K562 (cell line): ENCODE measurements around the gene PCDH12. TPM values are rescaled to one million over a fixed set of nuclear protein-coding genes. Genes with fewer than 3 reads are reported as not detected.

ENCODE experiments used
- ATAC-seq: fragments of 200-7000 bp; cut with Tn5 transposase; 3 replicates; pipeline ENCODE4 v1.9.1; 2020; ENCODE audit warnings: moderate library complexity
- BruUV-seq: library from RNA; stranded (reverse); fragments of 400-500 nt; replicated peaks from 2 replicates; lab custom pipeline; 2021; lab: Mats Ljungman, UMichigan
- CTCF ChIA-PET: fragments of 300-600 bp; formaldehyde crosslinking; extraction: SDS; loops from one replicate; lab custom pipeline; 2021; ENCODE audit warnings: low intra/inter-chr PET ratio; lab: Yijun Ruan, JAX
- POLR2A ChIA-PET: fragments of 300-600, 350-650 bp; sonication (Branson Sonifier 250); formaldehyde crosslinking; extraction: SDS; loops from one replicate; lab custom pipeline; 2021; ENCODE audit warnings: antibody characterized with exemption, inconsistent platforms; lab: Yijun Ruan, JAX
- DNase-seq, 4 experiments: peaks; one replicate each; pipeline versions ENCODE4 v3.0.0 to v3.0.0-alpha.2; 2011 to 2018; ENCODE audit warnings: low spot score in 3 of 4, mixed read lengths in 3 of 4; ENCODE audit errors: extremely low read depth in 1 of 4
- FAIRE-seq: peaks from 2 replicates; lab custom pipeline; 2011; peaks lifted over from hg19 to GRCh38; lab: Jason Lieb, UNC
- H2AFZ ChIP-seq: 2 replicates; pipeline ENCODE4 v1.6.0; 2011; ENCODE audit warnings: low read depth, low read length, control low read depth, inconsistent platforms
- H3K27ac ChIP-seq: fragments of 200-600 bp; 3 replicates; pipeline ENCODE4 v1.8.0; 2011; ENCODE audit warnings: low read depth, mild to moderate bottlenecking, control low read depth, inconsistent platforms, low read length, moderate library complexity, mixed read lengths; ENCODE audit errors: extremely low read depth
- H3K27me3 ChIP-seq, 2 experiments: fragments of 300-600 bp in 1 of 2; 2 replicates in 1 of 2; 3 replicates in 1 of 2; pipeline versions ENCODE4 v1.6.0 to v1.8.0; 2011; ENCODE audit warnings: inconsistent platforms in 2 of 2, low read length in 2 of 2, mild to moderate bottlenecking in 1 of 2, mixed read lengths in 1 of 2, moderate library complexity in 1 of 2; ENCODE audit not compliant: control insufficient read depth in 2 of 2, insufficient read depth in 2 of 2
- H3K36me3 ChIP-seq: fragments of 300-600 bp; 3 replicates; pipeline ENCODE4 v1.8.0; 2011; ENCODE audit warnings: mild to moderate bottlenecking, low read length, inconsistent platforms; ENCODE audit not compliant: control insufficient read depth, insufficient read depth
- H3K4me1 ChIP-seq, 2 experiments: fragments of 200-600 bp in 1 of 2; replicated peaks in 1 of 2; 2 replicates in 1 of 2; 3 replicates in 1 of 2; pipeline versions ENCODE4 v1.5.1 to v1.8.0; 2011; ENCODE audit warnings: inconsistent platforms in 2 of 2, low read length in 2 of 2, mild to moderate bottlenecking in 1 of 2, mixed read lengths in 1 of 2, moderate library complexity in 1 of 2; ENCODE audit not compliant: control insufficient read depth in 2 of 2, insufficient read depth in 2 of 2
- H3K4me2 ChIP-seq: 2 replicates; pipeline ENCODE4 v1.6.1; 2011; ENCODE audit warnings: low read length, control low read depth, inconsistent platforms, mixed read lengths; ENCODE audit not compliant: insufficient read depth
- H3K4me3 ChIP-seq: fragments of 200-600 bp; sonication (generic), shearing (Covaris generic); 2 replicates; pipeline ENCODE4 v1.5.1; 2016; ENCODE audit warnings: control low read depth, inconsistent platforms
- H3K79me2 ChIP-seq: fragments of 200-600 bp; 3 replicates; pipeline ENCODE4 v1.8.0; 2011; ENCODE audit warnings: low read length, inconsistent platforms; ENCODE audit not compliant: control insufficient read depth, insufficient read depth
- H3K9ac ChIP-seq, 2 experiments: 2 replicates each; pipeline versions ENCODE4 v1.6.0 to v1.6.1; 2011; ENCODE audit warnings: low read depth in 2 of 2, low read length in 2 of 2, control low read depth in 1 of 2, inconsistent platforms in 1 of 2, mild to moderate bottlenecking in 1 of 2, mixed read lengths in 1 of 2; ENCODE audit not compliant: insufficient read depth in 1 of 2
- H3K9me1 ChIP-seq: one replicate; pipeline ENCODE4 v1.6.0; 2011; ENCODE audit warnings: inconsistent platforms, mild to moderate bottlenecking, low read length, moderate library complexity; ENCODE audit not compliant: control insufficient read depth, insufficient read depth
- H3K9me3 ChIP-seq: replicated peaks from 2 replicates; pipeline ENCODE4 v1.5.1; 2011; ENCODE audit warnings: low read depth, low read length, inconsistent platforms; ENCODE audit not compliant: control insufficient read depth, insufficient read depth
- H4K20me1 ChIP-seq: replicated peaks from 2 replicates; pipeline ENCODE4 v1.6.1; 2011; ENCODE audit warnings: low read length, inconsistent platforms, mixed read lengths; ENCODE audit not compliant: control insufficient read depth, insufficient read depth
- EZH2 ChIP-seq: IDR thresholded peaks from 2 replicates; pipeline ENCODE4 v1.6.1; 2012; ENCODE audit warnings: low read depth, mild to moderate bottlenecking, inconsistent platforms, low read length, borderline replicate concordance
- HMBOX1 ChIP-seq: sonication (generic); IDR thresholded peaks from 2 replicates; pipeline ENCODE4 v1.6.1; 2016
- SIX5 ChIP-seq, 2 experiments: IDR thresholded peaks; 2 replicates each; pipeline ENCODE4 v1.6.1; 2011; ENCODE audit warnings: low read length in 2 of 2, borderline replicate concordance in 1 of 2, low read depth in 1 of 2, mild to moderate bottlenecking in 1 of 2, moderate library complexity in 1 of 2; ENCODE audit not compliant: insufficient read depth in 1 of 2
- SREBF1 ChIP-seq: fragments of 150-350 bp; IDR thresholded peaks from 2 replicates; pipeline ENCODE4 v1.6.1; 2014; ENCODE audit warnings: antibody characterized with exemption, low read depth, low read length, borderline replicate concordance
- TBL1XR1 ChIP-seq, 2 experiments: IDR thresholded peaks; 2 replicates each; pipeline ENCODE4 v1.6.1; 2012; ENCODE audit warnings: improper control_type of control experiment in 2 of 2, low read length in 2 of 2, mild to moderate bottlenecking in 1 of 2
- WGBS: fragments of 100-300 bp; shearing (Covaris generic); methylation state at CpG from one replicate; pipeline ENCODE4 v1.1.6; 2016; ENCODE audit warnings: low coverage, mixed read lengths; ENCODE audit not compliant: insufficient coverage; ENCODE audit errors: missing lambda C conversion rate; 5-methylcytosine and 5-hydroxymethylcytosine counted together
- in situ Hi-C: fragments of 300-500 bp; cut with MboI; formaldehyde crosslinking; loops from 4 replicates; pipeline ENCODE4 v1.15.0; 2018; ENCODE audit warnings: inconsistent platforms, mixed read lengths
- intact Hi-C: fragments of 100-400 bp; cut with micrococcal nuclease; formaldehyde crosslinking; loops from 2 replicates; pipeline ENCODE4 v1.14.2; 2022
- polyA plus RNA-seq, 8 experiments: library from polyadenylated mRNA; depleted of rRNA in 4 of 8; stranded (reverse) in 5 of 8; unstranded in 3 of 8; fragments of >200 nt; fragmentation: Nextera tagmentation in 2 of 8; fragmentation: Illumina TruSeq in 1 of 8; extraction: Ambion mirVana in 2 of 8; extraction: Trizol in 1 of 8; gene quantifications; 2 replicates each; pipeline versions ENCODE4 v1.2.1 to v1.2.3, GENCODE V29; 2011 to 2014; ENCODE audit warnings: inconsistent platforms in 1 of 8, missing spikeins in 1 of 8
- total RNA-seq, 7 experiments: library from RNA; depleted of rRNA in 6 of 7; stranded (reverse); fragments of >200 nt in 6 of 7; fragmentation: Illumina TruSeq in 2 of 7; extraction: Trizol in 2 of 7; gene quantifications; 2 replicates each; pipeline versions ENCODE4 v1.2.1 to v1.2.3, GENCODE V29; 2011 to 2021; ENCODE audit warnings: low replicate concordance in 1 of 7
- TF ChIP-seq, protein P1 (sequence below), 3 experiments: IDR thresholded peaks in 2 of 3; conservative IDR thresholded peaks in 1 of 3; 2 replicates each; pipeline ENCODE4 v1.5.1; 2011 to 2012; ENCODE audit warnings: low read length in 3 of 3, mild to moderate bottlenecking in 3 of 3, control low read depth in 2 of 3, improper control_type of control experiment in 1 of 3, inconsistent platforms in 1 of 3, low read depth in 1 of 3, mixed read lengths in 1 of 3, moderate library complexity in 1 of 3; ENCODE audit not compliant: insufficient read depth in 2 of 3

PCDH12 gene
- total and polyA plus RNA-seq, 9 of the 15 experiments (the other 6 are each of a cell fraction or from before 2014, with no cell fraction given) = 0.01 to 0.04 (median 0.01) TPM; not detected in 4

GRCh38 chr5:141976176-141976575, 18.2 kb upstream of the PCDH12 start (continued):
- no peak for TF ChIP-seq SIX5 (IDR thresholded peaks at IDR 0.05; ENCODE audit: borderline replicate concordance in 1 of 2, insufficient read depth in 1 of 2, low read depth in 1 of 2, low read length in 2 of 2)
- TF ChIP-seq EZH2 = no peak
- TF ChIP-seq HMBOX1 = no peak
- no peak for TF ChIP-seq SREBF1

DNA sequence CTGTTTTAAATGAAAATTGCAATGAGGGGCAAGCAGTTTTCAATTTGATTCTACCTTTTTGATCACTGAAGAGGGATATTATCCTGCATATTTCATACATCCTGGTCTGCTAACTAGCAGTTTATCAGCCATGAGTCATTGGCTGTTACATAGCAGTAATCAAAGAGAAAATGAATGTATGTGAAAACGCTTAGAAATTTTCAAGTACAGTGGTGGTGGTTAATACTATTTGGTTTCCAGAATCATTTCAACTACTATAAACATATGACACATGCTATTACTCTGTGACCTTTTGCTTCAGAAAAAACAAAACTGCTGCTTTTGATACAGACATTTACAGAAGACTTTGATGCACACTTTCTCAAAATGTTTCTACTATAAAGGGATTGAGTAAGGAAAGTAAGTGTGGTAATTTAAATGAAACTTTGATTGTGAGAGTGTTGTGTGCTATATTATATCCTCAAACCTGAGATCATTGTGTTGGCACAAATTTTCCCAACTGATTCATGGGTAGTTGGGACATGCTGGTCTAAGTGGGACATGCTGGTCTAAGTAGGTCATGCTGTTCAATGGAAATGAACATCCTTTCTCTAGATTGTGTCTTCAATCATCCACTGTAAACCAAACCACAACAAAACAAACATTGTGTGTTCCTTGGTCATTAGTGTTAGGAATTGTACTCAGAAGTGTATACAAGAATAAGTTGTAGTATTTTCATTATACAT, 16.0 kb upstream of the PCDH12 start:
- no peak for ATAC-seq
- intact Hi-C loops = no loop called here

More for the DNA sequence above, 16.0 kb upstream of the PCDH12 start:
- BruUV-seq = no TSS peak
- Histone ChIP-seq H3K4me3 (no peak overlapping the region), H3K27me3 (no peaks in the 10 kb centered on the region), H3K4me2 (no peak overlapping the region), H3K4me1 (peaks cover 4 to 9% of the 10 kb centered on the region in 2 experiments; a peak in 3 of 5 replicates), H3K9me3 (no peaks in the 10 kb centered on the region), H3K9me1 (no peaks in the 10 kb centered on the region), H2AFZ (no peak overlapping the region), H3K27ac (no peak overlapping the region), H4K20me1 (no peaks in the 10 kb centered on the region), H3K36me3 (peaks cover 78% of the 10 kb centered on the region), H3K79me2 (peaks cover 43% of the 10 kb centered on the region), H3K9ac (no peak overlapping the region)
- CTCF ChIA-PET = no interaction called here
- DNase-seq (no peak), FAIRE-seq (no peak)
- TF ChIP-seq, protein P1, sequence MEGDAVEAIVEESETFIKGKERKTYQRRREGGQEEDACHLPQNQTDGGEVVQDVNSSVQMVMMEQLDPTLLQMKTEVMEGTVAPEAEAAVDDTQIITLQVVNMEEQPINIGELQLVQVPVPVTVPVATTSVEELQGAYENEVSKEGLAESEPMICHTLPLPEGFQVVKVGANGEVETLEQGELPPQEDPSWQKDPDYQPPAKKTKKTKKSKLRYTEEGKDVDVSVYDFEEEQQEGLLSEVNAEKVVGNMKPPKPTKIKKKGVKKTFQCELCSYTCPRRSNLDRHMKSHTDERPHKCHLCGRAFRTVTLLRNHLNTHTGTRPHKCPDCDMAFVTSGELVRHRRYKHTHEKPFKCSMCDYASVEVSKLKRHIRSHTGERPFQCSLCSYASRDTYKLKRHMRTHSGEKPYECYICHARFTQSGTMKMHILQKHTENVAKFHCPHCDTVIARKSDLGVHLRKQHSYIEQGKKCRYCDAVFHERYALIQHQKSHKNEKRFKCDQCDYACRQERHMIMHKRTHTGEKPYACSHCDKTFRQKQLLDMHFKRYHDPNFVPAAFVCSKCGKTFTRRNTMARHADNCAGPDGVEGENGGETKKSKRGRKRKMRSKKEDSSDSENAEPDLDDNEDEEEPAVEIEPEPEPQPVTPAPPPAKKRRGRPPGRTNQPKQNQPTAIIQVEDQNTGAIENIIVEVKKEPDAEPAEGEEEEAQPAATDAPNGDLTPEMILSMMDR (IDR thresholded peaks at IDR 0.05 in 2 of 3, conservative IDR thresholded peaks at IDR 0.05 in 1 of 3; ENCODE audit: insufficient read depth in 2 of 3, low read depth in 1 of 3, low read length in 3 of 3) = peak in 1 of 3 experiments; percentile 1; a peak in 1 of 6 replicates
- no peak for TF ChIP-seq TBL1XR1 (IDR thresholded peaks at IDR 0.05; ENCODE audit: low read length in 2 of 2)
- in situ Hi-C loops = no loop called here
- POLR2A ChIA-PET = no interaction called here
- 76% methylated on average over 1 of the region's 1 CpG for WGBS
